Measurements from ENCODE around the gene SCARB1.

Gene SCARB1

GRCh38 chr12:124841558-124841945 is 22.1 kb downstream of the SCARB1 start:
- DNase-seq: no peak

- no peak for DNase-seq
Measured at GRCh38 chr12:124837958-124838803, 25.5 kb downstream of the SCARB1 start.

GRCh38 chr12:124837249-124837897 is 26.3 kb downstream of the SCARB1 start:
- DNase-seq: no peak

GRCh38 chr12:124836759-124837158 is 26.9 kb downstream of the SCARB1 start:
- DNase-seq: no peak

GRCh38 chr12:124835656-124836410 is 27.8 kb downstream of the SCARB1 start:
- no peak for DNase-seq

GRCh38 chr12:124834822-124835221 is 28.8 kb downstream of the SCARB1 start:
- DNase-seq: no peak

GRCh38 chr12:124833693-124834122 is 30.0 kb downstream of the SCARB1 start:
- no peak for DNase-seq

GRCh38 chr12:124832856-124833255 is 30.8 kb downstream of the SCARB1 start:
- no peak for DNase-seq

- no peak for DNase-seq
Measured at GRCh38 chr12:124831590-124831989, 32.1 kb downstream of the SCARB1 start.

- DNase-seq: no peak
Measured at GRCh38 chr12:124830306-124830705, 33.4 kb downstream of the SCARB1 start.

- DNase-seq: no peak
Measured at GRCh38 chr12:124829708-124830304, 33.9 kb downstream of the SCARB1 start.

- DNase-seq: no peak
Measured at GRCh38 chr12:124829008-124829707, 34.5 kb downstream of the SCARB1 start.

- DNase-seq: no peak
Measured at GRCh38 chr12:124828264-124829007, 35.2 kb downstream of the SCARB1 start.

- no peak for DNase-seq
Measured at GRCh38 chr12:124827588-124828184, 36.0 kb downstream of the SCARB1 start.

GRCh38 chr12:124824195-124824594 is 39.5 kb downstream of the SCARB1 start:
- no peak for DNase-seq

- DNase-seq: no peak
Measured at GRCh38 chr12:124823272-124823970, 40.2 kb downstream of the SCARB1 start.

GRCh38 chr12:124822218-124822617 is 41.4 kb downstream of the SCARB1 start:
- DNase-seq: no peak

GRCh38 chr12:124821252-124822200 is 42.1 kb downstream of the SCARB1 start:
- DNase-seq: no peak

GRCh38 chr12:124820199-124820598 is 43.5 kb downstream of the SCARB1 start:
- DNase-seq: no peak

Data from effector CD8-positive, alpha-beta T cell (primary cell).